HUDEP-2 (cell line): ENCODE data around the gene DDX56.

Experiments
- DNase-seq, 76 experiments: peaks; one replicate each; lab custom pipeline; 2025; ENCODE audit not compliant: unreplicated experiment in 76 of 76; lab: John Stamatoyannopoulos, UW

Gene DDX56

GRCh38 chr7:44573464-44574286 is at the start of gene DDX56:
Gene DDX56, minus strand, starts transcription at chr7:44573908. Its CDS starts 13 bp downstream, at chr7:44573895.
- peak in 74 of 76 experiments; percentile 37 to 93 (median 87) for DNase-seq

- DNase-seq, result no peak
Observed at GRCh38 chr7:44622342-44623151, 48.8 kb upstream of the DDX56 start.

- DNase-seq, result no peak
Observed at GRCh38 chr7:44621750-44622103, 48.0 kb upstream of the DDX56 start.

- DNase-seq, result no peak
Observed at GRCh38 chr7:44621034-44621749, 47.5 kb upstream of the DDX56 start.

- DNase-seq, result no peak
Observed at GRCh38 chr7:44618753-44619152, 45.0 kb upstream of the DDX56 start.

- no peak for DNase-seq
Observed at GRCh38 chr7:44618045-44618444, 44.3 kb upstream of the DDX56 start.

GRCh38 chr7:44617225-44617890 is 43.6 kb upstream of the DDX56 start:
- no peak for DNase-seq

GRCh38 chr7:44616545-44616944 is 42.8 kb upstream of the DDX56 start:
- no peak for DNase-seq

- no peak for DNase-seq
Observed at GRCh38 chr7:44615793-44616192, 42.1 kb upstream of the DDX56 start.

- DNase-seq, result no peak
Observed at GRCh38 chr7:44615149-44615611, 41.5 kb upstream of the DDX56 start.

GRCh38 chr7:44609829-44610228 is 36.1 kb upstream of the DDX56 start:
- DNase-seq, result no peak

GRCh38 chr7:44608916-44609648 is 35.4 kb upstream of the DDX56 start:
- DNase-seq, result no peak

GRCh38 chr7:44607141-44608068 is 33.7 kb upstream of the DDX56 start:
- no peak for DNase-seq

GRCh38 chr7:44606341-44607140 is 32.8 kb upstream of the DDX56 start, which contains the start of gene OGDH:
Gene OGDH, plus strand, starts transcription at chr7:44606627. Its CDS starts 17,717 bp downstream, at chr7:44624344.
- peak; percentile 33 to 99 (median 95) for DNase-seq

GRCh38 chr7:44604941-44605340 is 31.2 kb upstream of the DDX56 start:
- no peak for DNase-seq

GRCh38 chr7:44603193-44603592 is 29.5 kb upstream of the DDX56 start:
- no peak for DNase-seq

GRCh38 chr7:44602576-44602910 is 28.8 kb upstream of the DDX56 start:
- DNase-seq, result no peak

GRCh38 chr7:44599222-44599621 is 25.5 kb upstream of the DDX56 start:
- no peak for DNase-seq
